Activated CD4-positive, alpha-beta T cell treated with anti-CD3 and anti-CD28 coated beads, Interleukin-2, Interleukin-6, amounts not matched to agents 100 ng/mL and 50 ng/mL, durations not matched to agents 16 hours and 8 hours (primary cell): Measurements from ENCODE around the gene NOL4L.
"Not testable (repeated sequence)": the region's sequence is repeated elsewhere in the genome, so short reads cannot be mapped to it uniquely, and the experiment has no call there.

ENCODE experiments used
- DNase-seq: peaks from one replicate; pipeline ENCODE4 v3.0.0-alpha.2; 2020

The NOL4L gene

DNA sequence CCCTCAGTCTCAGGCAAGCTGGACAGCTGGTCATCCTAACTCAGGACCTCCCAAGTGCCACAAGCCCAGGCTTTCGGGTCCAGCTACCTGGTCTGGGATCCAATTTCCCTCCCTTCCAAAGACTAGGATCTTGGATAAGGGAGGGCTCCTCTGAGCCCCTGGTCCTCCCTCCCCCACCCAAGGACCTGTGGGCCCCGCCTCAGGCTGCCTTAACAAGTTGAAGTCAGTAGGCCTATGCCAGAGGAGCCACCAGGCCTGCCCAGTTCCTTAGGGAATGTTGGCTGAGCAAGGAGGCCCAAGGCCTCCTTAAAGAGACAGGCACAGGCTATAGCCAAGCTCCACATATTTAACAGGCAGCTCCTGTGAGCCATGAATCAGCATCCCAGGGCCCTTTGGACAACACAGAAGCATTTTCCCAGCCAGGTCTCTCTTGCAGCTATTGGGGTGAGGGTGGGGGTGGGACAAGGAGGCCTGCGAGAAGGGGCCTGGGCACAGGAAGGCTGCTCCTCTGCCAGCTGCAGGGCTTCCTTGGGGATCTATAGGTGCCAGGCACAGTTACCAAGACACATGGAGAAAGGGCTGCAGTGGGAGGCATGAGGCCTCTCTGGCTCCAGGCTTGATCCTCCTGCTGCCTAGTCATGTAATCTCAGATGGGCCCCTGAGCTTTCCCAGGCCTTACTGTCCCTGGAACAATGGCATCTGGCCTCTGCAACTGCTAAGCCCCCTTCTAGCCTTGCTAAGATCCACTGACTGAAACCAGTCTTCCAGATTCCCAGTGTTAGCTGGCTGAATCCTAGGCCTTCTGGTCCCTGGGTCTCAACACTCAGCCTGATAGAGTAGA lies 27.4 kb upstream of the NOL4L start:
- no peak for DNase-seq

DNA sequence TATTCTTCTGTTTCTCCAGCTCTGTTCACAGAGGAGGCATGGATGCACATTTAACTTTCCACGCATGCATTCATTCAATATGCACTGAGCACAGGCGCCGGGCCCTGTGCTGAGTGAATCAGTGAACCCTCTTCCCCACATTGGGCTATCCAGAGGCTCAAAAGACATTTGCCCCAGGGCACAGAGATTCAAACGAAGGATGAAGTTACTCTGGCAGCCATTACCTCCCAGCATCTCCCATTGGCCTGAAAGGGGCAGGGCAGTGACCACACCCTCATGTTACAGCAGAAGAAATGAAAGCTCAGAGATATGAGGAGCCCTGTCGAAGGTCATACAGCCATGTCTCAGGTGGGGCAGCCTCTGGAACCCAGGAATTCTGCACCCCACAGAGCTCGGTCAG lies 26.7 kb upstream of the NOL4L start:
- no peak for DNase-seq

DNA sequence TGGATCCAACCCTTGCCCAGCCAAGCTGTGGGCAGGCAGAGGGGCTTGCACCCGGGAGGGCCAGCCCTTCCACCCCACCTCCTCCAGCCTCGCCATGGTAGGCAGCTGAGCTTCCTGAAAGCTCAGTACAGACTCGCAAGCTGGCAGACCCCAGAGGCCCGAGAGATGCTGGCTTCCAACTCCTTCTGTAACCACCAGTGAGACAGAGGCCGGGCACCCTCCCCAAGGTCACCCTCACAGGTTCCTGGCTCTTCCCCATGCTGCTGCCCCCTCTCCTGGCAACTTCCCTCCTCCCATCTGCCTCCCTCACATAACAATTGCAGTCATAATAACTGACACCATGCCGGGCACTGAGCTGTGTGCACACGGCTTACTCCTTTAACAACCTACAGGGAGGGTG lies 26.2 kb upstream of the NOL4L start:
- no peak for DNase-seq

- no peak for DNase-seq
Observed at GRCh38 chr20:32610472-32611218, 25.5 kb upstream of the NOL4L start.

GRCh38 chr20:32609993-32610392 lies 24.9 kb upstream of the NOL4L start:
- no peak for DNase-seq

GRCh38 chr20:32609111-32609773 lies 24.1 kb upstream of the NOL4L start:
- no peak for DNase-seq

GRCh38 chr20:32608664-32609015 lies 23.5 kb upstream of the NOL4L start:
- DNase-seq: no peak

DNA sequence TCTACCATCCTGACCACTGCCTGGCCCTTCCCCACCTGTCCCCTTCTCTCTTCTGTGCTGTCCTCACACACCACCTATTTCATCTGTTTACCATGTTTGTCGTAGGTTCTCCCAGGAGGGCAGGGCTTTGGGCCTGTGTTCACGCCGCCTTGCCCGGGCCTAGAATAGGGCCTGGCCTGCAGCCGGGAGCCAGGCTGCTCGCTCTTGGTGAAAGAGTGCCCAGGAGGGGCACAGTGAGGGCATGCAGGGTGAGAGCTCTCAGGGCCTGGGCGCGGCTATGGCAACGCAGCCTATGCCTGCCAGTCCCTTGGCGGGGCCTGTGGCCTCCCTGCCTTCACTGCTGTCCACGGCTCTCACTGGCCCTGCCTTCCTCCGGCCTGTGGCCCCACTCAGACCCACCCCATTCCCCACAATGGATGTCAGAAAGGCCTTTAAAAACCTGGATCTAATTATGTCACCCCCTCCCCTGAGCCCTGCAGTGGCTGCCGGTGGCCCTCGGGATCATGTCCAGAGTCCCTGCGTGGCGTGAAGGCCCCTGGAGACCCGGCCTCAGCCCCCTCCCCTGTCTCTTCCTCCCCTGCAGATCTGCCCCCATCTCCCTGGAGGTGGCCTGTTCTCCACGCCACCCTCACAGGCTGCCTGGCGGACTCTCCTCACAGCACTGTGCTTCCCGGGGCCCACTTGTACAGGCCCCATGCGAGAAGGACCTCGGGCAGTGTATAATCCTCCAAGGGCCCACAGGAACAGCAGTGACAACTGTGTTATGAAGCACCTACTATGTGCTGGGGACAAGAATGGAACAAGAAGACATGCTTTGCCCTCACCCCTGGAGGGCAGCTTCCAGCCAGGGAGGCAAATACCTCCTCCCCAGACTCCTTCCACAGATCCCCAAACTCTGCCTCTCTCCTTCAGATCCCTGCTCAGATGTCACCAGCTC lies 22.9 kb upstream of the NOL4L start:
- DNase-seq: no peak

DNA sequence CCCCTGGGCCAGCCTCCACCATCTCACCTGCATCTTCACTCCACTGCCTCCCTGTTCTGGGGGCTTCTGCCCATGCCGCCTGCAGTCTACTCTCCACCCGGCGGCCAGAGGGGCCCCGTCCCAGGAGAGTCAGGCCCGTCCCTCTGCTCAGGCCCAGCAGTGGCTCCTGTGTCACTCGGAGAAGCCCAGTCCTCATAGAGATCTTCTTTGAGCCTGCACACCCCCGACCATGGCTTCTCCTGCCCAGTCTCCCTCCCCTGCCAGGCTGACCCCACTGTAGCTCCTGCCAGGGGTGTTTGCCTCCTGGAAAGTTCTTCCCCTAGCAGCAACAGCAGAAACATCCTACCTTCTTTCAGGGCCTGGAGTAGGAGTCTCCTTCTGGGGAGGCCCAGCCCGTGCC lies 22.2 kb upstream of the NOL4L start:
- DNase-seq: no peak

GRCh38 chr20:32606790-32607189 lies 21.7 kb upstream of the NOL4L start:
- DNase-seq: no peak

DNA sequence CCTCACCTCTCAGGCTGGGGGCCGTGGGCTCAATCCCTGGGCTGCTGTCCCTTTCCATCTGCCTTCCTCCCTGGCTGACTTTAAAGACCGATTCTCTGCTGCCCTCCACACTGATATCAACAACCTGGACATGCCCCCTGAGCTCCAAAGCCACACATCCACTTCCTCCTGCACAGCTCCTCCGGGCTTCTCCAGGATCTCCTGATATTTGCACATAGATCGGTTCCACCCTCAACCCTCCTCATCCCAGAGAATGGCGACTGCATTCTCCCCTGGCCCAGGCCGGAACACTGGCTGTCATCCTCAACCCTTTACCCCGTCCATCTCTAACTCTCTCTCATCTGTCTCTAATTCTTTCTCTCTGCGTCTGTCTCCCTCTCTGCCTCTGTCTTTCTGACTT lies 21.0 kb upstream of the NOL4L start:
- no peak for DNase-seq

DNA sequence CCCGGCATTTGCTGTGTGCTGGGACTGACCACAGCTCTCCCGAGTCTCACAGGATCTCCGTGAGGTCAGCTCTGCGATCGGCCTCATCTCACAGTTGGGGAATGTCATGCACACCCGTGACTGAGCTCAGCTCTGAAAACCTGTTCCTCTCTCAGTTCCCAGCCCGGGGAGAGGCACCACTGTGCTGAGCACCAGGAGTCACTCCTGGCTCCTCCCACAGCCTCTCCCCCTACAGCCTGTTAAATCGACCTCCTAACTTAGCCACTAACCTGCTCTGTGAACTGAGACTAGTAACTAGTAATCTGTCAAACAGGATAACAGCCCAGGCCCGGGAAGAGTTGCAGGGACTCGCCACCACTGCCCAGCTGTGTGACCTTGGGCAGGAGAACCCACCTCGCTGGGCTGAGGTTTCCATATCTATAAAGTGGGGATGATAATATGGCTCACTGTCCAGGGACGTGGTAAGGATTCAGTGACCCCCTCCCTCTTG lies 20.1 kb upstream of the NOL4L start:
- no peak for DNase-seq

GRCh38 chr20:32603046-32603726 lies 18.1 kb upstream of the NOL4L start:
- DNase-seq: no peak

GRCh38 chr20:32602273-32602672 lies 17.1 kb upstream of the NOL4L start:
- DNase-seq: no peak

DNA sequence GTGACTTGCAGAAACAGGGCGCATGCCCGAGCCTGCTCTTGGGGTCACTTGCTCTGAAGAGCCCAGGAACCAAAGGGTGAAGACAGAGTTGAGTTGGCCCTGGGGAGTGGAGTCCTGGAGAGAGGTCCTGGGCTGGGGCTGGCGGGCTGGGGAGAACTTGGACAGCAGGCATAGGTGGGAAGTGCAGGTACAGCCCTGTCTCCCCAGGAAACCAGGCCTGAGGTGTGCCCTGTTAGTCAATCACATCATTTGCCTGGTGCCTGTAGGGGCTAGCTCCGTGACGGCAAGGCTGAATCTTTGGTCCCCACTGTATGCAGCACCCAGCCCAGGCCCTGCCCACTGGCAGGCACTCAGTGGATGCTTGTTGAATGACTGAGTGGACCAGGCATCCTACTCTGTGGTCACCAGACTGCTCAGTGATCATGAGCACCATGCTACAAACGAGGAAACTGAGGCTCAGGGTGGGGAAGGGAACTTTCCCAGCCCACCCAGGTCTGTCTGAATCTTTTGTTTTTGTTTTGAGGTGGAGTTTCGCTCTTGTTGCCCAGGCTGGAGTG lies 15.6 kb upstream of the NOL4L start:
- no peak for DNase-seq

DNA sequence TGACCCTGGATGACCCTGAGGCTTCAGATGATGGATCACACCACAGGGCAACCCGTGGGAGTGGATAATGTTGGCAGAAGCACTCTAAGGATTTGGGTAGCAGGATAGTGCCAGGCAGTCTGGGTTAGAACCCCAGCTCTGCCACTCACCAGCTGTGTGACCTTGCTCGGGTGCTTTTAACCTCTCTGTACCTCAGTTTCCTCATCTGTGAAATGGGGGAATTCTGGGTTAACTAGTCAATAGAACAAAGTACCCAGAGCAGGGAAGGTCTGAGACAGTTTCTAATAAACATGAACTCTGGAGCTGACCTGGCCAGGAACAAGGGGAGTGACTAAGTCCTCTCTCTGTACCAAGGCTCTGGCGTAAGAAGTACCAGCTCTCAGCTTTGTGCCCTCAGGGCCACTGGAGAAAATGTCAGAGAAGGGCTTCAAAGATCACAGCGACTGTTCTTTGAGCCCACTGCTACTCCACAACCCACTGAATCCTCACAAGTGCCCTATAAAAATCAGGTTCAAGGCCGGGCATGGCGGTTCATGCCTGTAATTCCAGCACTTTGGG lies 14.7 kb upstream of the NOL4L start:
- DNase-seq: no peak

- no peak for DNase-seq
Observed at GRCh38 chr20:32598606-32599005, 13.5 kb upstream of the NOL4L start.

DNA sequence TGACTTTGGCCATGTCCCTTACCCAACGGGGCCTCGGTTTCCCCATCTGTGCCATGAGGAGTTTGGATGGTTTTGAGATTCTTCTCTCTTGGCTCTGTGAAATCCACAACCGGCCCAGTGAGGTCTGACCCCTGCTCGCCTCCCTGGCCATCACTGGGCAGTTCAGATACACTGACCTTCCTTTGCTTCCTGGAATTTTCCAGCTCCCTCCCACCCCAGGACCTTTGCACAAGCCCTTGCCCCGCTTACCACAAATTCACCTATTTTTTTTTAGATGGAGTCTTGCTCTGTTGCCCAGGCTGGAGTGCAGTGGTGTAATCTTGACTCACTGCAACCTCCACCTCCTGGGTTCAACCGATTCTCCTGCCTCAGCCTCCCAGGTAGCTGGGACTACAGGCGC lies 12.6 kb upstream of the NOL4L start:
- no peak for DNase-seq

GRCh38 chr20:32596681-32597252 lies 11.6 kb upstream of the NOL4L start:
- DNase-seq: no peak

DNA sequence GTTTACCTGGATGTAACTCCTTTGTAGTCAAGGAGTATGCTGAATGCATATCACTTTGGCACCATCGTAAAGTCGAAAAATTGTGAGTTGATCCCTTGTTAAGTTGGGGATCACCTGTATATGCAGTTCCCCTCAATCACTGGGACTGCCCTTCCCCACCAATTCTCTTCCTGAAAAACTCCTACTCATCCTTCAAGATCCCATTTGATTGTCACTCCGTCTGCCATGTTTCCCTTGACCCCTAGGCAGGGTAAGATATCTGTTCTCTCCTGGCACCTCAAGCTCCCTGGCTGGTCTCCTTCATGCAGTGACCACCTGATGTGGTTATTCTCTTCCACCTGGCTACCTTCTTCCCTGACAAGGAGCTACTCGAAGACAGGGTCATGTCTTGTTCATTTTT lies 10.0 kb upstream of the NOL4L start:
- no peak for DNase-seq

GRCh38 chr20:32594669-32595068 lies 9.5 kb upstream of the NOL4L start:
- not testable (repeated sequence) for DNase-seq
